KBM-7 (cell line): ENCODE data around the gene CAVIN3.
"Not testable (repeated sequence)": the region's sequence is repeated elsewhere in the genome, so short reads cannot be mapped to it uniquely, and the experiment has no call there.

ENCODE experiments used
- DNase-seq: peaks from one replicate; pipeline ENCODE4 v3.0.0-alpha.2; 2015
- in situ Hi-C: fragments of 300-500 bp; cut with MboI; formaldehyde crosslinking; loops from 2 replicates; pipeline ENCODE4 v1.14.3; 2020; ENCODE audit warnings: low sequenced_read_pairs, low pct_unique_long_range_greater_than_20kb, mixed read lengths

The CAVIN3 gene

GRCh38 chr11:6284250-6284649, 36.1 kb downstream of the CAVIN3 start:
- no peak for DNase-seq
- in situ Hi-C loops = no loop called here

GRCh38 chr11:6283453-6284023, 36.8 kb downstream of the CAVIN3 start:
- in situ Hi-C loops = no loop called here
- no peak for DNase-seq

DNA sequence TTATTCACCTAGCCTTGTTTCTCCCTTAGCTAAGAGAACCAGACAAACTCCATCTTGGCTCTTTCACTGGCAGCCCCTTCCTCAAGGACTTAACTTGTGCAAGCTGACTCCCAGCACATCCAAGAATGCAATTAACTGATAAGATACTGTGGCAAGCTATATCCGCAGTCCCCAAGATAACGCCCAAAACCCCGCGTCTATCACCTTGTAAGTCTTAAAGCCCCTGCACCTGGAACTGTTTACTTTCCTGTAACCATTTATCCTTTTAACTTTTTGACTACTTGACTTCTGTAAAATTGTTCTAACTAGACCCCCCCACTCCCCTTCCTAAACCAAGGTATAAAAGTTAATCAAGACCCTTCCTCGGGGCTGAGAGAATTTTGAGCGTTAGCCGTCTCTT, 39.5 kb downstream of the CAVIN3 start:
- DNase-seq, in situ Hi-C loops: not testable (repeated sequence)

DNA sequence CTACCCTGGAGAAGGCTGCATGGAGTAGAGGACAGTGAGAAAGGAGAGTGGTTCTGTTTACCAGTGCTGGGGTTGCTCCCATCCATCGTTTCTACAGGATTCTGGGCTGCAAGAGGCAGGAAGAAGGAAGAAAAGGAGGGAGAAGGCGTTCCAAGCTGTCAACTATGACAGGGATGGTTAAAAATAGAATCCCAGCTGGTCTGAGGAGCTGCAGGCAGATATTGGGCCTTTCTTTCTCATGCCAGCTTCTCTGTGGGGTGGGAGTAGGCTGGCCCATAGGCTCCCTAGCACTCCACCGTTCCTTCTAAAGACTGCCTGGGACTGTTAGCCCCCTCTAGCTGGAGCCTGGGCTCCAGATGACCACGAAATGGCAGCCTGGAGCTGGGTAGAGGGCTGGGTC, 47.1 kb downstream of the CAVIN3 start:
- in situ Hi-C loops = no loop called here
- DNase-seq = no peak

DNA sequence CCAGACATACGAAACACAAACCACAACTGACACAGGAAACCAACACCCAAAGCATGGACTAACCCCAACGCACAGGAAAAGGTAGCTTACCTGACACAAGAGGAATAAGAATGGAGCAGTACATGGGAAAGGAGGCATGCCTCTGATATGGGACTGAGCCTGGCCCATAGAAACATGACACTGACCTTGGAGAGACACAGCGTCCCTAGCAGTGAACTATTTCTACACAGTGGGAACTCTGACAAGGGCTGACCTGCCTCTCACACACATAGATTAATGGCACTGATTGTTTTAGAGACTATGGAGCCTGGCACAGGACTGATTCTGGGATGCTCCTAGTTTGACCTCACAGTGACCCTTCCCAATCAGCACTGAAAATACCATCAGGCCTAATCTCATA, 48.7 kb downstream of the CAVIN3 start:
- in situ Hi-C loops = no loop called here
- no peak for DNase-seq

- no peak for DNase-seq
- in situ Hi-C loops = no loop called here
Observed at GRCh38 chr11:6270584-6271246, 49.6 kb downstream of the CAVIN3 start.

GRCh38 chr11:6269994-6270393, 50.3 kb downstream of the CAVIN3 start:
- in situ Hi-C loops = no loop called here
- no peak for DNase-seq
